ENCODE measurements around the gene ICOS. TPM values are rescaled to one million over a fixed set of nuclear protein-coding genes. Genes with fewer than 3 reads are reported as not detected.

Gene ICOS
- total RNA-seq, 1 experiment from 2014 or later: not detected

- H3K14ac ChIP-seq (ENCODE audit: insufficient read depth, low read length): no peak overlapping the region
- no peak overlapping the region for H4K5ac ChIP-seq (ENCODE audit: insufficient read length, low read depth, low read length)
- H2BK15ac ChIP-seq (ENCODE audit: low read depth, low read length): no peak overlapping the region
- no peak overlapping the region for H3K18ac ChIP-seq (ENCODE audit: insufficient read length, low read depth, low read length)
- H3K56ac ChIP-seq (ENCODE audit: insufficient read length, low read depth, low read length): no peak overlapping the region
- no peaks in the 10 kb centered on the region for H3K23me2 ChIP-seq (ENCODE audit: insufficient read length, low read depth, low read length, poor library complexity, severe bottlenecking)
- peaks cover 3 to 7% of the 10 kb centered on the region in 2 experiments for H3K4me1 Mint-ChIP-seq
- no peaks in the 10 kb centered on the region for H4K20me1 ChIP-seq (ENCODE audit: control insufficient read depth, insufficient read depth, insufficient read length)
- H3K4ac ChIP-seq (ENCODE audit: low read depth, low read length): no peak overlapping the region
- peaks cover 0 to 2% of the 10 kb centered on the region in 2 experiments; a peak in 1 of 5 replicates for H3K9me3 Mint-ChIP-seq
- H2BK12ac ChIP-seq (ENCODE audit: insufficient read length, low read depth, low read length): no peak overlapping the region
- H2AFZ ChIP-seq (ENCODE audit: low read length): no peak overlapping the region
- no peak for DNase-seq
- H4K91ac ChIP-seq (ENCODE audit: insufficient read length, low read depth, low read length): no peak overlapping the region
- no peak overlapping the region for H4K8ac ChIP-seq (replicated peaks; ENCODE audit: insufficient read length, low read depth, low read length)
- no peaks in the 10 kb centered on the region for H3K36me3 Mint-ChIP-seq (ENCODE audit: insufficient read depth in 1 of 3, low read depth in 3 of 3)
- no peaks in the 10 kb centered on the region for H3K27me3 Mint-ChIP-seq (ENCODE audit: low read depth)
- H3K4me2 ChIP-seq (ENCODE audit: insufficient read depth, insufficient read length, low read length): no peak overlapping the region
- no peak overlapping the region for H3K9ac ChIP-seq (ENCODE audit: extremely low read depth, insufficient read length, low read length)
- H3K27me3 ChIP-seq (ENCODE audit: insufficient read depth, low read length): no peaks in the 10 kb centered on the region
- no peaks in the 10 kb centered on the region for H3K4me1 ChIP-seq (ENCODE audit: insufficient read depth, low read length)
- no peak overlapping the region for H3T11ph ChIP-seq (ENCODE audit: low read length)
- H3K79me1 ChIP-seq (ENCODE audit: insufficient read depth, low read depth, low read length, poor library complexity, severe bottlenecking): no peaks in the 10 kb centered on the region
- H2BK20ac ChIP-seq (ENCODE audit: low read depth, low read length, poor library complexity, severe bottlenecking): no peak overlapping the region
- no peaks in the 10 kb centered on the region for H3K79me2 ChIP-seq (ENCODE audit: insufficient read depth, low read length)
- H3K27ac ChIP-seq (ENCODE audit: insufficient read length, low read depth, low read length): no peak overlapping the region
- H3K4me3 Mint-ChIP-seq: no peak overlapping the region
- no peaks in the 10 kb centered on the region for H3K9me3 ChIP-seq (ENCODE audit: control insufficient read depth, low read depth, low read length)
- H2BK120ac ChIP-seq (ENCODE audit: low read depth, low read length, poor library complexity, severe bottlenecking): no peak overlapping the region
- H2BK5ac ChIP-seq (ENCODE audit: insufficient read length, low read length): no peak overlapping the region
- H3K23ac ChIP-seq (ENCODE audit: insufficient read length, low read depth, low read length): no peak overlapping the region
- no peak for TF ChIP-seq CTCF (conservative IDR thresholded peaks at IDR 0.05)
- H3K27ac Mint-ChIP-seq: no peak overlapping the region
- no peak overlapping the region for H2AK5ac ChIP-seq (ENCODE audit: insufficient read length, low read length)
Observed at GRCh38 chr2:203887677-203888076, 48.9 kb upstream of the ICOS start.
